Liver (tissue), 9 donors: ENCODE data around the gene CSF3R. TPM values are rescaled to one million over a fixed set of nuclear protein-coding genes. Genes with fewer than 3 reads are reported as not detected.

ENCODE experiments used
- DNase-seq: peaks from one replicate; pipeline ENCODE4 v3.0.0-alpha.2; 2017; ENCODE audit warnings: low spot score
- H3K27ac ChIP-seq, 2 donors: one replicate each; pipeline ENCODE4 v1.7.0; 2013; ENCODE audit warnings: inconsistent platforms in 2 of 2, low read length in 2 of 2, control low read depth in 1 of 2, low read depth in 1 of 2, mild to moderate bottlenecking in 1 of 2
- H3K27me3 ChIP-seq, 4 donors: one replicate each; pipeline versions ENCODE4 v1.6.1 to v1.7.0; 2013; ENCODE audit warnings: low read length in 3 of 4, inconsistent platforms in 1 of 4, mild to moderate bottlenecking in 1 of 4, moderate library complexity in 1 of 4; ENCODE audit not compliant: control insufficient read depth in 4 of 4, insufficient read depth in 4 of 4
- H3K36me3 ChIP-seq, 4 donors: one replicate each; pipeline versions ENCODE4 v1.6.1 to v1.7.0; 2013; ENCODE audit warnings: low read length in 3 of 4, mild to moderate bottlenecking in 3 of 4, low read depth in 1 of 4, moderate library complexity in 1 of 4; ENCODE audit not compliant: control insufficient read depth in 4 of 4, insufficient read depth in 3 of 4
- H3K4me1 ChIP-seq, 4 donors: one replicate each; pipeline versions ENCODE4 v1.6.1 to v1.7.0; 2013; ENCODE audit warnings: low read length in 3 of 4, mild to moderate bottlenecking in 3 of 4, moderate library complexity in 1 of 4; ENCODE audit not compliant: control insufficient read depth in 4 of 4, insufficient read depth in 4 of 4
- H3K4me3 ChIP-seq, 3 donors: one replicate each; pipeline versions ENCODE4 v1.6.1 to v1.7.0; 2013; ENCODE audit warnings: low read length in 3 of 3, control low read depth in 1 of 3, low read depth in 1 of 3, mild to moderate bottlenecking in 1 of 3
- H3K9ac ChIP-seq, 2 donors: one replicate each; pipeline ENCODE4 v1.7.0; 2013; ENCODE audit warnings: low read length in 2 of 2, mild to moderate bottlenecking in 2 of 2, moderate library complexity in 2 of 2, control low read depth in 1 of 2, low read depth in 1 of 2
- H3K9me3 ChIP-seq, 4 donors: one replicate each; pipeline versions ENCODE4 v1.6.1 to v1.7.0; 2013; ENCODE audit warnings: low read length in 3 of 4; ENCODE audit not compliant: control insufficient read depth in 4 of 4
- ATF3 ChIP-seq: IDR thresholded peaks from 2 replicates; pipeline ENCODE4 v1.6.1; 2016; ENCODE audit warnings: antibody characterized with exemption
- CTCF ChIP-seq: fragments of 150-350 bp; IDR thresholded peaks from 2 replicates; pipeline ENCODE4 v1.5.1; 2017; ENCODE audit warnings: improper control_type of control experiment, low read depth, low read length; ENCODE audit not compliant: missing input control
- EGR1 ChIP-seq, 2 donors: IDR thresholded peaks; 2 replicates each; pipeline ENCODE4 v1.6.1; 2016 to 2018; ENCODE audit warnings: antibody characterized with exemption in 2 of 2, low read depth in 2 of 2
- FOXA1 ChIP-seq: IDR thresholded peaks from 2 replicates; pipeline ENCODE4 v1.6.1; 2016; ENCODE audit warnings: antibody characterized with exemption
- FOXA2 ChIP-seq: IDR thresholded peaks from 2 replicates; pipeline ENCODE4 v1.6.1; 2016; ENCODE audit warnings: antibody characterized with exemption
- GABPA ChIP-seq, 2 donors: IDR thresholded peaks in 1 of 2; conservative IDR thresholded peaks in 1 of 2; 2 replicates each; pipeline ENCODE4 v1.6.1; 2016; ENCODE audit warnings: antibody characterized with exemption in 2 of 2, mild to moderate bottlenecking in 1 of 2, moderate library complexity in 1 of 2
- HNF4A ChIP-seq, 2 donors: conservative IDR thresholded peaks; 2 replicates each; pipeline ENCODE4 v1.6.1; 2016; ENCODE audit warnings: antibody characterized with exemption in 2 of 2, mild to moderate bottlenecking in 2 of 2
- HNF4G ChIP-seq: IDR thresholded peaks from 2 replicates; pipeline ENCODE4 v1.6.1; 2016; ENCODE audit warnings: antibody characterized with exemption
- JUND ChIP-seq, 2 donors: IDR thresholded peaks; 2 replicates each; pipeline ENCODE4 v1.6.1; 2016; ENCODE audit warnings: antibody characterized with exemption in 2 of 2
- MAX ChIP-seq: IDR thresholded peaks from 2 replicates; pipeline ENCODE4 v1.6.1; 2016; ENCODE audit warnings: antibody characterized with exemption
- NR2F2 ChIP-seq: IDR thresholded peaks from 2 replicates; pipeline ENCODE4 v1.6.1; 2016; ENCODE audit warnings: antibody characterized with exemption
- RAD21 ChIP-seq, 2 donors: IDR thresholded peaks; 2 replicates each; pipeline ENCODE4 v1.6.1; 2016; ENCODE audit warnings: antibody characterized with exemption in 2 of 2, mild to moderate bottlenecking in 2 of 2
- REST ChIP-seq: IDR thresholded peaks from 2 replicates; pipeline ENCODE4 v1.6.1; 2016; ENCODE audit warnings: antibody characterized with exemption, mild to moderate bottlenecking
- RXRA ChIP-seq, 2 donors: IDR thresholded peaks; 2 replicates each; pipeline ENCODE4 v1.6.1; 2017 to 2018; ENCODE audit warnings: antibody characterized with exemption in 2 of 2, mild to moderate bottlenecking in 1 of 2
- SP1 ChIP-seq: IDR thresholded peaks from 2 replicates; pipeline ENCODE4 v1.6.1; 2018; ENCODE audit warnings: antibody characterized with exemption, mild to moderate bottlenecking
- TAF1 ChIP-seq: conservative IDR thresholded peaks from 2 replicates; pipeline ENCODE4 v1.6.1; 2016; ENCODE audit warnings: antibody characterized with exemption, mild to moderate bottlenecking
- YY1 ChIP-seq: IDR thresholded peaks from 2 replicates; pipeline ENCODE4 v1.6.1; 2016; ENCODE audit warnings: antibody characterized with exemption, mild to moderate bottlenecking
- ZBTB33 ChIP-seq: IDR thresholded peaks from 2 replicates; pipeline ENCODE4 v1.6.1; 2016; ENCODE audit warnings: antibody characterized with exemption
- WGBS: extraction: QIAGEN DNeasy Blood & Tissue Kit; methylation state at CpG from one replicate; pipeline ENCODE4 v1.1.7; 2013; 5-methylcytosine and 5-hydroxymethylcytosine counted together
- polyA plus RNA-seq, 2 donors: library from polyadenylated mRNA; stranded (reverse) in 1 of 2; unstranded in 1 of 2; fragments of 200-250 nt in 1 of 2; fragments of >200 nt in 1 of 2; fragmentation: Nextera tagmentation in 1 of 2; extraction: Ambion mirVana in 1 of 2; gene quantifications; one replicate each; pipeline versions ENCODE4 v1.2.1 to v1.2.3, GENCODE V29; 2013 to 2015
- total RNA-seq, 2 donors: library from RNA; depleted of rRNA; stranded (reverse); fragments of >200 nt; gene quantifications; one replicate each; pipeline ENCODE4 v1.2.3, GENCODE V29; 2014
- donor health status: healthy.
- donor health status: healthy.
- donor health status: healthy.
- donor health status: healthy.
- donor health status: healthy.

The CSF3R gene
- total and polyA plus RNA-seq, 4 donors = 6.7 to 81.3 (median 15.9) TPM

- Histone ChIP-seq H3K4me1 (no peaks in the 10 kb centered on the region), H3K27ac (no peak overlapping the region), H3K4me3 (no peak overlapping the region), H3K9ac (no peak overlapping the region), H3K9me3 (no peaks in the 10 kb centered on the region), H3K27me3 (no peaks in the 10 kb centered on the region), H3K36me3 (no peaks in the 10 kb centered on the region)
- no peak for TF ChIP-seq FOXA1
- no peak for TF ChIP-seq HNF4A (conservative IDR thresholded peaks at IDR 0.05)
- no peak for TF ChIP-seq ATF3
- no peak for TF ChIP-seq EGR1 (IDR thresholded peaks at IDR 0.05; ENCODE audit: low read depth in 2 of 2)
- no peak for TF ChIP-seq CTCF
- TF ChIP-seq TAF1 = no peak
- no peak for TF ChIP-seq FOXA2
- TF ChIP-seq RAD21 (IDR thresholded peaks at IDR 0.05) = no peak
- no peak for TF ChIP-seq YY1
- no peak for TF ChIP-seq GABPA (IDR thresholded peaks at IDR 0.05 in 1 of 2, conservative IDR thresholded peaks at IDR 0.05 in 1 of 2)
- TF ChIP-seq NR2F2 = no peak
- TF ChIP-seq JUND (IDR thresholded peaks at IDR 0.05) = no peak
- TF ChIP-seq HNF4G = no peak
- no peak for TF ChIP-seq REST
- TF ChIP-seq RXRA (IDR thresholded peaks at IDR 0.05) = no peak
- TF ChIP-seq ZBTB33 = no peak
- TF ChIP-seq SP1 = no peak
- TF ChIP-seq MAX = no peak
- 74% methylated on average over 1 of the region's 1 CpG for WGBS
- no peak for DNase-seq
Measured at GRCh38 chr1:36433102-36433501, 49.6 kb downstream of the CSF3R start.

GRCh38 chr1:36432616-36433015, 50.1 kb downstream of the CSF3R start:
- no peak overlapping the region for H3K9ac ChIP-seq
- no peak for DNase-seq
- no peaks in the 10 kb centered on the region for H3K4me1 ChIP-seq
- no peak for TF ChIP-seq SP1
- no peak for TF ChIP-seq ZBTB33
- no peak for TF ChIP-seq YY1
- no peak for TF ChIP-seq FOXA1
- TF ChIP-seq ATF3 = no peak
- no peak for TF ChIP-seq RAD21 (IDR thresholded peaks at IDR 0.05)
- no peak for TF ChIP-seq NR2F2
- no peak for TF ChIP-seq HNF4A (conservative IDR thresholded peaks at IDR 0.05)
- TF ChIP-seq GABPA (IDR thresholded peaks at IDR 0.05 in 1 of 2, conservative IDR thresholded peaks at IDR 0.05 in 1 of 2) = no peak
- no peak for TF ChIP-seq FOXA2
- TF ChIP-seq CTCF = no peak
- TF ChIP-seq JUND (IDR thresholded peaks at IDR 0.05) = no peak
- TF ChIP-seq HNF4G = no peak

More at GRCh38 chr1:36432616-36433015, 50.1 kb downstream of the CSF3R start:
- Histone ChIP-seq H3K4me3 (no peak overlapping the region), H3K27me3 (no peaks in the 10 kb centered on the region), H3K27ac (no peak overlapping the region), H3K9me3 (no peaks in the 10 kb centered on the region), H3K36me3 (no peaks in the 10 kb centered on the region)
- whole genome bisulfite sequencing = 66% methylated on average over 4 of the region's 4 CpGs
